Mesenchymal stem cell (in vitro differentiated cells and primary cell): ENCODE data around the gene ZBTB9.
A peak's percentile ranks its signal among the peaks of the same experiment; 100 is the strongest.

Source experiments
- DNase-seq: peaks from one replicate; pipeline ENCODE4 v3.0.0-alpha.2; 2013
- H2AFZ ChIP-seq: one replicate; pipeline ENCODE4 v1.6.1; 2013; ENCODE audit warnings: low read depth, mild to moderate bottlenecking, control low read depth, inconsistent platforms, low read length, moderate library complexity
- H2AK5ac ChIP-seq: 2 replicates; pipeline ENCODE4 v1.6.1; 2013; ENCODE audit warnings: low read length, moderate library complexity, mild to moderate bottlenecking, inconsistent platforms; ENCODE audit not compliant: severe bottlenecking
- H2BK120ac ChIP-seq: one replicate; pipeline ENCODE4 v1.6.1; 2013; ENCODE audit warnings: low read depth, mild to moderate bottlenecking, inconsistent platforms, low read length, moderate library complexity
- H2BK12ac ChIP-seq, 2 experiments: one replicate each; pipeline ENCODE4 v1.6.1; 2013; ENCODE audit warnings: inconsistent platforms in 2 of 2, low read length in 2 of 2, mild to moderate bottlenecking in 2 of 2, moderate library complexity in 2 of 2, control low read depth in 1 of 2
- H2BK15ac ChIP-seq: one replicate; pipeline ENCODE4 v1.6.1; 2013; ENCODE audit warnings: mild to moderate bottlenecking, low read depth, inconsistent platforms; ENCODE audit not compliant: poor library complexity, severe bottlenecking
- H2BK5ac ChIP-seq: 2 replicates; pipeline ENCODE4 v1.6.1; 2013; ENCODE audit warnings: low read depth, mild to moderate bottlenecking, low read length, control low read depth, inconsistent platforms; ENCODE audit not compliant: poor library complexity, severe bottlenecking
- H3K14ac ChIP-seq, 2 experiments: one replicate each; pipeline ENCODE4 v1.6.1; 2013; ENCODE audit warnings: inconsistent platforms in 2 of 2, low read length in 2 of 2, control low read depth in 1 of 2, mild to moderate bottlenecking in 1 of 2, moderate library complexity in 1 of 2
- H3K18ac ChIP-seq, 2 experiments: one replicate each; pipeline ENCODE4 v1.6.1; 2013; ENCODE audit warnings: inconsistent platforms in 2 of 2, low read length in 2 of 2, control low read depth in 1 of 2, low read depth in 1 of 2, mild to moderate bottlenecking in 1 of 2
- H3K23ac ChIP-seq, 2 experiments: one replicate each; pipeline ENCODE4 v1.6.1; 2013; ENCODE audit warnings: inconsistent platforms in 2 of 2, low read length in 2 of 2, mild to moderate bottlenecking in 2 of 2, moderate library complexity in 2 of 2, control low read depth in 1 of 2
- H3K27ac ChIP-seq: 2 replicates; pipeline ENCODE4 v1.5.1; 2013; ENCODE audit warnings: mild to moderate bottlenecking, moderate library complexity, low read length, control low read depth, inconsistent platforms; ENCODE audit not compliant: poor library complexity, severe bottlenecking
- H3K27me3 ChIP-seq, 2 experiments: 2 replicates each; pipeline versions ENCODE4 v1.6.1 to v1.7.0; 2013; ENCODE audit warnings: low read length in 2 of 2, mild to moderate bottlenecking in 2 of 2, moderate library complexity in 2 of 2, control low read depth in 1 of 2, inconsistent platforms in 1 of 2; ENCODE audit not compliant: control insufficient read depth in 1 of 2, insufficient read depth in 1 of 2
- H3K36me3 ChIP-seq, 2 experiments: 2 replicates each; pipeline versions ENCODE4 v1.6.1 to v1.7.0; 2013; ENCODE audit warnings: low read length in 2 of 2, control low read depth in 1 of 2, inconsistent platforms in 1 of 2, low read depth in 1 of 2, mild to moderate bottlenecking in 1 of 2; ENCODE audit not compliant: insufficient read depth in 2 of 2, control insufficient read depth in 1 of 2
- H3K4ac ChIP-seq, 2 experiments: one replicate each; pipeline ENCODE4 v1.6.1; 2013; ENCODE audit warnings: inconsistent platforms in 2 of 2, low read length in 2 of 2, mild to moderate bottlenecking in 2 of 2, moderate library complexity in 2 of 2, control low read depth in 1 of 2, low read depth in 1 of 2
- H3K4me1 ChIP-seq: 2 replicates; pipeline ENCODE4 v1.6.1; 2013; ENCODE audit warnings: low read depth, low read length, control low read depth; ENCODE audit not compliant: control insufficient read depth, insufficient read depth
- H3K4me2 ChIP-seq: 2 replicates; pipeline ENCODE4 v1.6.1; 2013; ENCODE audit warnings: low read length, mild to moderate bottlenecking, inconsistent platforms; ENCODE audit not compliant: poor library complexity, severe bottlenecking
- H3K4me3 ChIP-seq, 2 experiments: 2 replicates each; pipeline versions ENCODE4 v1.5.1 to v1.7.0; 2013; ENCODE audit warnings: low read length in 2 of 2, mild to moderate bottlenecking in 2 of 2, control low read depth in 1 of 2, low read depth in 1 of 2; ENCODE audit not compliant: insufficient read depth in 1 of 2
- H3K79me1 ChIP-seq: replicated peaks from 2 replicates; pipeline ENCODE4 v1.6.1; 2013; ENCODE audit warnings: mild to moderate bottlenecking, control low read depth, low read length, inconsistent platforms; ENCODE audit not compliant: poor library complexity, severe bottlenecking
- H3K9ac ChIP-seq: 2 replicates; pipeline ENCODE4 v1.7.0; 2013; ENCODE audit warnings: mild to moderate bottlenecking, low read length, moderate library complexity
- H3K9me3 ChIP-seq: 2 replicates; pipeline ENCODE4 v1.7.0; 2013; ENCODE audit warnings: mild to moderate bottlenecking, low read length; ENCODE audit not compliant: control insufficient read depth
- H4K8ac ChIP-seq: one replicate; pipeline ENCODE4 v1.6.1; 2013; ENCODE audit warnings: inconsistent platforms, mild to moderate bottlenecking, low read length, moderate library complexity
- H4K91ac ChIP-seq: one replicate; pipeline ENCODE4 v1.6.1; 2013; ENCODE audit warnings: mild to moderate bottlenecking, low read length, inconsistent platforms
- WGBS: methylation state at CpG from one replicate; pipeline ENCODE4 v1.1.7; 2013; ENCODE audit warnings: mixed read lengths; 5-methylcytosine and 5-hydroxymethylcytosine counted together

ZBTB9 gene

DNA sequence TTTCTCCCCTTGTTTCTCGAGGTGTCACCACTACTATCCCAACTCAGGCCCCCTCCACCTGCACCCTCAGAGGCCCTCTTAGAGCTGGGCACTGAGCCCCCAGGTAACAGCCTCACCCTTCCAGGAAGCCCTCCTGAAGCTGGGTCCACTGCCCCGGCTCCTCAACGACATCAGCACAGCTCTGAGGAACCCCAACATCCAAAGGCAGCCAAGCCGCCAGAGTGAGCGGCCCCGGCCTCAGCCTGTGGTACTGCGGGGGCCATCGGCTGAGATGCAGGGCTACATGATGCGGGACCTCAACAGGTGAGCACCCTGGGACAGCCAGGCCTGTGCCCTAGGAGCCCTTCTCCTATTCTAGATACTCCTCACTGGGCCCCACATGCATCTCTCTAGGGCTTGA lies 12.9 kb upstream of the ZBTB9 start:
- no peak overlapping the region for H4K8ac ChIP-seq
- no peak overlapping the region for H3K27ac ChIP-seq
- no peak overlapping the region for H2BK120ac ChIP-seq
- H2AFZ ChIP-seq, result no peak overlapping the region
- H2AK5ac ChIP-seq, result no peak overlapping the region
- peaks cover 21% of the 10 kb centered on the region for H3K79me1 ChIP-seq
- no peak overlapping the region for H2BK15ac ChIP-seq
- DNase-seq, result no peak
- no peak overlapping the region for H3K4me2 ChIP-seq
- H2BK12ac ChIP-seq, result no peak overlapping the region
- no peak overlapping the region for H4K91ac ChIP-seq
- no peak overlapping the region for H3K18ac ChIP-seq
- H3K9me3 ChIP-seq, result no peaks in the 10 kb centered on the region
- H3K4me1 ChIP-seq, result no peaks in the 10 kb centered on the region
- no peak overlapping the region for H3K23ac ChIP-seq
- peaks cover 81 to 90% of the 10 kb centered on the region in 2 experiments for H3K36me3 ChIP-seq
- no peak overlapping the region for H3K4me3 ChIP-seq
- no peak overlapping the region for H3K4ac ChIP-seq
- no peak overlapping the region for H3K9ac ChIP-seq
- no peaks in the 10 kb centered on the region for H3K27me3 ChIP-seq
- WGBS, result over 99% methylated on average over 9 of the region's 9 CpGs
- H2BK5ac ChIP-seq, result no peak overlapping the region
- no peak overlapping the region for H3K14ac ChIP-seq

DNA sequence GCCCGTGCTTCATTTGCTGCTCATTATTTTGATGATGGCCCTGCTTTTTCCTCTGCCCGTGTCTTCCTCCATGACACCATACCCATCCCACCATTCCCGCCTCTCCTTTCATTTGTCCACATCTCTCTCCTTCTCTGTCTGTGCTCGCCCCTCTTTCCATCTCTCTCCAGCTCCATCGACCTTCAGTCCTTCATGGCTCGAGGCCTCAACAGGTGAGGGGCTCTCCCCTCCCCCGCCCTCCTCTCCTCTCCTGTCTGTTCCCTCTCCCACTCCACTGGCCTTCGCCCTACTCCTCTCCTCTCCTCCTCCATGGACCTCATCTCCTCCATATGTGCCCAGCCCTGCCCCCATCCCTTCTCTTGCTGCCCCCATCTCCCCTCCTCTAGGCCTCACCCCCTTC lies 12.1 kb upstream of the ZBTB9 start:
- H3K4me1 ChIP-seq, result no peaks in the 10 kb centered on the region
- H3K14ac ChIP-seq, result no peak overlapping the region
- H3K9me3 ChIP-seq, result no peaks in the 10 kb centered on the region
- no peak overlapping the region for H3K4me3 ChIP-seq
- H3K79me1 ChIP-seq, result peaks cover 17% of the 10 kb centered on the region
- no peak overlapping the region for H2BK120ac ChIP-seq
- H3K27me3 ChIP-seq, result no peaks in the 10 kb centered on the region
- DNase-seq, result no peak
- H3K36me3 ChIP-seq, result peaks cover 80 to 90% of the 10 kb centered on the region in 2 experiments
- H3K4ac ChIP-seq, result no peak overlapping the region
- no peak overlapping the region for H4K8ac ChIP-seq
- H3K23ac ChIP-seq, result no peak overlapping the region
- H2BK12ac ChIP-seq, result no peak overlapping the region
- no peak overlapping the region for H3K18ac ChIP-seq
- H3K27ac ChIP-seq, result no peak overlapping the region
- H3K4me2 ChIP-seq, result no peak overlapping the region
- no peak overlapping the region for H2BK15ac ChIP-seq
- no peak overlapping the region for H2AFZ ChIP-seq
- no peak overlapping the region for H2AK5ac ChIP-seq
- peak overlapping the region; percentile 12 for H4K91ac ChIP-seq
- H3K9ac ChIP-seq, result no peak overlapping the region
- 95% methylated on average over 8 of the region's 8 CpGs for WGBS
- H2BK5ac ChIP-seq, result no peak overlapping the region

DNA sequence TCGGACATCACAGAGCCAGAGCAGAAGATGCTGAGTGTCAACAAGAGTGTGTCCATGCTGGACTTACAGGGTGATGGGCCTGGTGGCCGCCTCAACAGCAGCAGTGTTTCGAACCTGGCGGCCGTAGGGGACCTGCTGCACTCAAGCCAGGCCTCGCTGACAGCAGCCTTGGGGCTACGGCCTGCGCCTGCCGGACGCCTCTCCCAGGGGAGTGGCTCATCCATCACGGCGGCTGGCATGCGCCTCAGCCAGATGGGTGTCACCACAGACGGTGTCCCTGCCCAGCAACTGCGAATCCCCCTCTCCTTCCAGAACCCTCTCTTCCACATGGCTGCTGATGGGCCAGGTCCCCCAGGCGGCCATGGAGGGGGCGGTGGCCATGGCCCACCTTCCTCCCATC lies 11.4 kb upstream of the ZBTB9 start:
- no peak overlapping the region for H3K18ac ChIP-seq
- H3K27me3 ChIP-seq, result no peaks in the 10 kb centered on the region
- H3K79me1 ChIP-seq, result peaks cover 22% of the 10 kb centered on the region
- H3K4ac ChIP-seq, result no peak overlapping the region
- WGBS, result 97% methylated on average over 17 of the region's 17 CpGs
- no peak overlapping the region for H3K4me3 ChIP-seq
- no peak overlapping the region for H4K8ac ChIP-seq
- H2AFZ ChIP-seq, result no peak overlapping the region
- H2BK5ac ChIP-seq, result no peak overlapping the region
- H2BK12ac ChIP-seq, result no peak overlapping the region
- H3K36me3 ChIP-seq, result peaks cover 80 to 91% of the 10 kb centered on the region in 2 experiments
- no peak overlapping the region for H3K9ac ChIP-seq
- H2BK120ac ChIP-seq, result no peak overlapping the region
- no peaks in the 10 kb centered on the region for H3K9me3 ChIP-seq
- no peak overlapping the region for H3K4me2 ChIP-seq
- H4K91ac ChIP-seq, result no peak overlapping the region
- no peak overlapping the region for H2BK15ac ChIP-seq
- H3K14ac ChIP-seq, result no peak overlapping the region
- no peak overlapping the region for H3K27ac ChIP-seq
- H3K4me1 ChIP-seq, result no peaks in the 10 kb centered on the region
- no peak overlapping the region for H2AK5ac ChIP-seq
- H3K23ac ChIP-seq, result no peak overlapping the region
- DNase-seq, result no peak

DNA sequence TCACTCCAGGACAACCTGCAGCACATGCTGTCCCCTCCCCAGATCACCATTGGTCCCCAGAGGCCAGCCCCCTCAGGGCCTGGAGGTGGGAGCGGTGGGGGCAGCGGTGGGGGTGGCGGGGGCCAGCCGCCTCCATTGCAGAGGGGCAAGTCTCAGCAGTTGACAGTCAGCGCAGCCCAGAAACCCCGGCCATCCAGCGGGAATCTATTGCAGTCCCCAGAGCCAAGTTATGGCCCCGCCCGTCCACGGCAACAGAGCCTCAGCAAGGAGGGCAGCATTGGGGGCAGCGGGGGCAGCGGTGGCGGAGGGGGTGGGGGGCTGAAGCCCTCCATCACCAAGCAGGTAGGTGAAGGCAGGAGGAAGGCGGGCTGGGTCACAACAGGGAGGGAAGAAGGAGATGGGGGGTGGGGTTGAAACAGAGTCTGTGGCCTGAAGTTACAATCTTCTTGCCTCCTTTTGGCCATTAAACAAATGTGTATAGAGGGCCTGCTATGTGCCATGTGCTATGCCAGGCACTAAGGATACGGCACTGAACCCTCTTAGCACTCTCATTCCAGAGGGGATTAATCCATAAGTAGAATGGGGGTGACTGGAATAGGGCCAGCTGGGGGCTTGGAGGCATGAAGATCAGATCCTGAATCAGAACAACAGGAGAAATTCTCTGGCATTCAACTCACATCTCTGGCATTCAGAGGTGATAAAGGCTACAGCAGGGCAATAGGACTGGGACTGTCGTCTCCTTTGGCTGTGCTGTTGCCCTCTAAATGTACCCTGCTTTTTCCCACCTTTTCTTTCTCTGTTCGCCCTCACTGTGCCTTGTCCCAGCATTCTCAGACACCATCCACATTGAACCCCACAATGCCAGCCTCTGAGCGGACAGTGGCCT lies 10.5 kb upstream of the ZBTB9 start:
- Histone ChIP-seq H3K4me3 (no peak overlapping the region), H3K4me1 (no peaks in the 10 kb centered on the region), H4K91ac (no peak overlapping the region), H3K27ac (no peak overlapping the region), H2AK5ac (no peak overlapping the region), H3K4ac (no peak overlapping the region), H3K36me3 (peaks cover 80 to 91% of the 10 kb centered on the region in 2 experiments), H3K79me1 (peaks cover 24% of the 10 kb centered on the region), H2AFZ (no peak overlapping the region), H3K18ac (no peak overlapping the region), H4K8ac (no peak overlapping the region), H3K4me2 (no peak overlapping the region), H3K9ac (no peak overlapping the region), H3K23ac (no peak overlapping the region), H2BK120ac (no peak overlapping the region), H2BK15ac (no peak overlapping the region), H3K27me3 (no peaks in the 10 kb centered on the region), H3K9me3 (no peaks in the 10 kb centered on the region), H2BK12ac (no peak overlapping the region), H2BK5ac (no peak overlapping the region), H3K14ac (no peak overlapping the region)
- WGBS, result 97% methylated on average over 18 of the region's 18 CpGs
- no peak for DNase-seq
